Thoracic aorta (tissue), 2 donors: ENCODE data around the gene STAMBP. TPM values are rescaled to one million over a fixed set of nuclear protein-coding genes. Genes with fewer than 3 reads are reported as not detected.

Source experiments
- ATAC-seq: fragments of 150-250 bp; one replicate; pipeline ENCODE4 v1.8.0; 2017; ENCODE audit warnings: low read depth; ENCODE audit not compliant: insufficient number of reproducible peaks, low FRiP score
- DNase-seq: peaks from one replicate; pipeline ENCODE4 v3.0.0-alpha.2; 2020; ENCODE audit warnings: low spot score
- H3K27ac ChIP-seq, 2 donors: fragments of 200-600 bp; sonication (generic); 1 replicate in 1 of 2; 2 replicates in 1 of 2; pipeline ENCODE4 v1.5.1; 2016; ENCODE audit warnings: mild to moderate bottlenecking in 2 of 2, moderate library complexity in 2 of 2
- H3K27me3 ChIP-seq: fragments of 200-600 bp; sonication (generic); replicated peaks from 2 replicates; pipeline ENCODE4 v1.6.0; 2016; ENCODE audit warnings: mild to moderate bottlenecking; ENCODE audit not compliant: insufficient read depth
- H3K36me3 ChIP-seq: fragments of 200-600 bp; sonication (generic); one replicate; pipeline ENCODE4 v1.5.1; 2016
- H3K4me1 ChIP-seq, 2 donors: fragments of 200-600 bp; sonication (generic); 1 replicate in 1 of 2; 2 replicates in 1 of 2; pipeline versions ENCODE4 v1.5.1 to v1.6.0; 2016; ENCODE audit warnings: low read depth in 2 of 2, mild to moderate bottlenecking in 1 of 2; ENCODE audit not compliant: control insufficient read depth in 1 of 2
- H3K4me3 ChIP-seq: fragments of 200-600 bp; sonication (generic); 2 replicates; pipeline ENCODE4 v1.5.1; 2016; ENCODE audit warnings: mild to moderate bottlenecking
- H3K9me3 ChIP-seq: fragments of 200-600 bp; sonication (generic); 2 replicates; pipeline ENCODE4 v1.5.1; 2016
- CTCF ChIP-seq: fragments of 200-600 bp; sonication (generic); IDR thresholded peaks from one replicate; pipeline ENCODE4 v1.5.1; 2019; ENCODE audit warnings: antibody characterized with exemption
- total RNA-seq, 2 donors: library from RNA; depleted of rRNA; stranded (reverse); fragments of >200 nt; gene quantifications; one replicate each; pipeline versions ENCODE4 v1.1.0 to v1.2.3, GENCODE V29; 2016

The STAMBP gene
- total RNA-seq, 2 donors from 2014 or later: 23.8 to 34.4 TPM

- peaks cover 0 to 7% of the 10 kb centered on the region in 2 donors for H3K4me1 ChIP-seq
- no peak for DNase-seq
Measured at GRCh38 chr2:73822991-73823390, 5.8 kb upstream of the STAMBP start.

GRCh38 chr2:73823416-73823815, 5.3 kb upstream of the STAMBP start:
- no peaks in the 10 kb centered on the region for H3K36me3 ChIP-seq
- H3K27ac ChIP-seq: no peak overlapping the region
- H3K4me1 ChIP-seq: peaks cover 3 to 11% of the 10 kb centered on the region in 2 donors
- H3K9me3 ChIP-seq: no peaks in the 10 kb centered on the region
- no peak overlapping the region for H3K4me3 ChIP-seq
- DNase-seq: no peak
- no peak for TF ChIP-seq CTCF
- H3K27me3 ChIP-seq: no peaks in the 10 kb centered on the region
- ATAC-seq: no peak

More at GRCh38 chr2:73822991-73823390, 5.8 kb upstream of the STAMBP start:
- Histone ChIP-seq H3K4me3 (no peak overlapping the region), H3K9me3 (no peaks in the 10 kb centered on the region), H3K27me3 (no peaks in the 10 kb centered on the region), H3K36me3 (no peaks in the 10 kb centered on the region), H3K27ac (no peak overlapping the region)
- no peak for TF ChIP-seq CTCF
- ATAC-seq: no peak

GRCh38 chr2:73823916-73824523, 4.7 kb upstream of the STAMBP start:
- Histone ChIP-seq H3K9me3 (no peaks in the 10 kb centered on the region), H3K4me1 (peaks cover 3 to 12% of the 10 kb centered on the region in 2 donors), H3K27me3 (no peaks in the 10 kb centered on the region), H3K36me3 (no peaks in the 10 kb centered on the region), H3K27ac (no peak overlapping the region), H3K4me3 (no peak overlapping the region)
- DNase-seq: no peak
- peak; percentile 79 for TF ChIP-seq CTCF
- ATAC-seq: no peak

GRCh38 chr2:73825408-73825807, 3.4 kb upstream of the STAMBP start:
- DNase-seq: no peak
- Histone ChIP-seq H3K4me1 (peaks cover 6 to 23% of the 10 kb centered on the region in 2 donors), H3K9me3 (no peaks in the 10 kb centered on the region), H3K27me3 (no peaks in the 10 kb centered on the region), H3K27ac (no peak overlapping the region), H3K4me3 (no peak overlapping the region), H3K36me3 (no peaks in the 10 kb centered on the region)
- TF ChIP-seq CTCF: no peak
- no peak for ATAC-seq

- Histone ChIP-seq H3K27ac (no peak overlapping the region), H3K9me3 (no peaks in the 10 kb centered on the region), H3K36me3 (no peaks in the 10 kb centered on the region), H3K4me3 (no peak overlapping the region), H3K27me3 (no peaks in the 10 kb centered on the region), H3K4me1 (peaks cover 6 to 34% of the 10 kb centered on the region in 2 donors)
- ATAC-seq (no peak), DNase-seq (no peak)
- no peak for TF ChIP-seq CTCF
Measured at GRCh38 chr2:73827018-73827417, 1.7 kb upstream of the STAMBP start.
